ENCODE data around the gene MRPS6.

Gene MRPS6

DNA sequence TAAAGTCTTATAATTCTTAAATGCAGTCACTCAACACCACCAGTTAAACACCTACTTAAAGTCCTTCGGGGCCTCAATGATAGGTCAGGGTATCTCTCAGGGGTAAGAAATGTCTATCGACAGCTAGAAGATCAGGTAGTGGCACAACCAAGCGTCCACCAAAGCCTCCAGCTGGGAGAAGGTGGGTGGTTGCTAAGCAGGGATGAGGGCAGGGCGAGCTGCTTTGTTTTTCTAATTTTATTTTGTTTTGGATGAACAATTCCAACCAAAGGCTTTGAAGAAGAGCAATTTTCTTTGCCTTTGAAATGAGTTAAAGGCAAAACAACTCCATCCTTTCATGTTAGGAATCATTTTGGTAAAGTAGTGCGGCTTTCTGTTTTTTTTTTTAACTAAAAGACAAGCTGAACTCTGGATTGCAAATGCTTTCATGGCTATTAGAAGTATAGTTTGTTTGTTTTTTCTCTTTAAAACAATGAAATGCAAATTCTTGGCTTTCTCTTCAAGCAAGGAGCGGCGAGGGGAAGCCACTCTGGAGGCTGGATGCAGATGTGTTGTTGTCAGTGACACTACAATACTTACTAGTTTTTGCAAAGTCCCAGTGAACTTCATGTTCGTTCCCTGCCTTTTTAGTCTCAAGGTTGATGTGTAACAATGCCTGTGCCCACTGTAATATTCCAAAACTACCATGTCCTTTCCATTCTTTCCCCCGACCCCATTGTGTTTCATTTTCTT, 106.0 kb downstream of the MRPS6 start:
- no peak for DNase-seq

DNA sequence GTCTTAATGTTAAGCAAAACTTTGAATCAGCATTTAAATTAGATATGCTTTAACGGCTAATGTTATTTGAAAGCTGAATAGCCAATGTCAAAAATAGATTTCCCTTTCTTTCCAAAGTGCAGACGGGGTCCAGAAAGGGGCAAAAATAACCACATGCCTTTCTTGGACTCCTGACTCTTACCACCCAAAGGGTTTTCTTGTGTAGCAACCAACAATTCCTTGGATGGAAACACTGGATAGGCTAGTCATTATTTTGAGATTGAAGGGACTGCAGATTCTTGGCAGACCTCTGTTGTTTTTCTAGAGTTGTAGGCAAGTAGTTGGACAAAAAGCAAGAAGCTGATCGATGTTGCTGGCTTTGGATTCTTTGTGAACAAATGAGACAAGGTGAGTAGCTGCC, 107.0 kb downstream of the MRPS6 start:
- DNase-seq, result no peak

DNA sequence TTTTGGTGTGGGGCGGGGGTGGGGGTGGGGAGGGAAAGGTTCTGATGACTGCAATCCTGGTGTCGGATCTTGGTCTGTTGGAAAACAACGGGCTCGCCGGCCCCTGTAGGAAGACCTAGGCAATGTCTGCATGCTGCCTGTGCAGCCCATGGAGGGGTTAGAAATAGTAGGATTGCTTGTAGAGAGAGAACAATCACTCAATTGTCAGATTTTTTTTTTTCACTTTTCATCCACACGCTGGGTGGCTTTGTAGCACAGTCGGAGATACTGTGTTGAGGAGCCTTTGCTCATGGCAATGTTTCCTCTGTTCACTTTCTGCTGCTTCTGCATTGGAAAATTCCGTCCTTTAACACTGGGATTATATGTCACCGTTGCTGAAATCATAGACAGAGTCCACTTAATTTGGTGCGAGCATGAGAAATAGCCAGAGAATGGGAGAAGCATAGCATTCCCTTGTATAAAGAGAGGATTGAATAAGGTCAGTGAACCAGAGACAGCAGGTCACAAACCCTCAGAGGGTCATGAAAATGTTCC, 107.5 kb downstream of the MRPS6 start:
- DNase-seq, result peak in 11 of 58 donors; percentile 10 to 46 (median 18)

DNA sequence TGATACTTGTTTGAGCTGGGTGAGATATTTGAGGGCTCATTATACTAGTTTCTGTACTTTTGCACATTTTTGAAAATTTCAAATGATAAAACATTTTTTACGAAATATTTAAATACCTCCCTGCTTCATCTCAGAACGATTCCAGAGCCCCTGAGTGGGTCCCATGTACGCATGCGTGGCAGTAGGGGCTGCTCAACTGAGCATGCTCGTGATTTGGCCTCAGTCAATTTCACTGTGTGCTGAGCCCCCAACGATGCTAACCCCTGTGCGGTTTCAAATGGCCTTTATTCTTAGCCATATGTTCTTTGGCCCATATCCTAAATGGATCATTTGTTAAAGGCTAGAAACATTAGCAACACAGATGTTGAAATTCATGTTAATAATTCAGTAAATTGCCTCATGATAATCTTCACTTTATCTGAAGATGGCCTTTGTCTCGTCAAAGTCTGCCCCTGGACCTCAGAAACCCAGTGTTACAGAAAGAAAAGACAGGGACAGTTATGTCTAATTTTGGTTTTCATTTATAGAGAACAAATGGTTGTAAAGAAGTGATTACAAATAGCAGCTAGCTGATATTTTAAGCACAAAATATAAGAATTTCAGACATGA, 108.2 kb downstream of the MRPS6 start:
- no peak for DNase-seq

DNA sequence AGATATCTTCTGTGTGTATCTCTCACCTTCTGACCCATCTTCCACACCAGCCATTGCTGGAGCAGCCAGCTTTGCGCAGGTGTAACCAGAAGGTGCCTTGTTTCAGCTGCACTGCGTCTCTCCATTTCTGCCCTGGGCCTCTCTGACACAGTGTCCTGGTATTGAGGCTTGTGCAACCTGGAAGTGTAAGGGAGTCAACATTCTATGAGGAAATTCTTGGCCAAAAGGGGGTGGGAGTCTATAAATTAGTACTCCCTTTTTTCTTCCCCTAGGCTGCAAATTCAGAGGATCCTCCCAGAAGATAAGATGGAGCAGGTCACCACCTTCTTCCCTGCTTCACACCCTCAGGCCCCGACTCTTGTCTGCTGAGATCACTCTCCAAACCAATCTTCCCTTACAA, 109.1 kb downstream of the MRPS6 start:
- DNase-seq, result no peak

DNA sequence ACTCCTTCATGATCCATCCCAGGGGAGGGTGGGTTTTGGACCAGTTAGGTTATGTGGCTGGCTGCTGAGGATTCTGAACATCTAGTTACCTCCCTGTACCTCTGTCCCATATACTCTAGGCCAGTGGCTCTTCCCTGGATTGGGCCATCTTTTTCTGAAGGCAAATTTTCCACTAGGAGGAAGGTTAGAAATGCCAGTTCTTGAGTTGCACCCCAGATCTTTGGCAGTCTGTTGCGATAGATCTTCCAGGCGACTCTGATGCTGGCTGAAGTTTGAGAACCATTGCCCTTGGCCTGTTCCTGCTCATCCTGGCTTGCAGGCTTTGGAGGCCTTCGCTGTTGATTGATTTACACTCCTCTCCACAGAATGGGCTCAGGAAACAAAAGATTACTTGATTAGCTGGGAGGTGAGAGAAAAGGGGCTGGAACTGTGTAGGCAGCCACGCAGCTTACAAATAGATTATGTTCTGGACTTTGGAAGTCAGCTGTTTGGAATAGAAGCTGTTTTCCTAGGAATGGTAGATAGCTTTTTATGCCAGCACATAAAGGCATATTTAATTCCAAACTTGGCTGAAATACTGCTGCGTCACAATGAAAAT, 110.1 kb downstream of the MRPS6 start:
- no peak for DNase-seq

DNA sequence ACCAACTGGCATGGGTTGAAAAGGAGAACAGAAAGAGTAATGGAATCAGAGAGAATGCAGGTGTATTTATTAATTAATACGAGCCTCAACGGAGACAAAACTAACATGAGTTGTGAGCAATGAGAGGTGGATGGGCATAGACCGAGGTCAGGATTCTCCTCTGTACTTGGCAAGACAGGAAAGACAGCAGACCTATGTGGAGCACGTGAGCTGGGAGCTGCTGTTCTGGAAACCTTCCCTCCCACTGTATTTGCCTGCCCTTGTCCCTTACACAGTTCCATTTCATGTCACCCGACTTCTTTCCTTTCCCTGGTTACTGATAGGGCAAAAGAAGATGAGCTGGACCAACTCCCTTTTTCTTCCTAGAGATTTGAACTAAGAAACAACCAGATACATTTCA, 110.9 kb downstream of the MRPS6 start:
- no peak for DNase-seq

DNA sequence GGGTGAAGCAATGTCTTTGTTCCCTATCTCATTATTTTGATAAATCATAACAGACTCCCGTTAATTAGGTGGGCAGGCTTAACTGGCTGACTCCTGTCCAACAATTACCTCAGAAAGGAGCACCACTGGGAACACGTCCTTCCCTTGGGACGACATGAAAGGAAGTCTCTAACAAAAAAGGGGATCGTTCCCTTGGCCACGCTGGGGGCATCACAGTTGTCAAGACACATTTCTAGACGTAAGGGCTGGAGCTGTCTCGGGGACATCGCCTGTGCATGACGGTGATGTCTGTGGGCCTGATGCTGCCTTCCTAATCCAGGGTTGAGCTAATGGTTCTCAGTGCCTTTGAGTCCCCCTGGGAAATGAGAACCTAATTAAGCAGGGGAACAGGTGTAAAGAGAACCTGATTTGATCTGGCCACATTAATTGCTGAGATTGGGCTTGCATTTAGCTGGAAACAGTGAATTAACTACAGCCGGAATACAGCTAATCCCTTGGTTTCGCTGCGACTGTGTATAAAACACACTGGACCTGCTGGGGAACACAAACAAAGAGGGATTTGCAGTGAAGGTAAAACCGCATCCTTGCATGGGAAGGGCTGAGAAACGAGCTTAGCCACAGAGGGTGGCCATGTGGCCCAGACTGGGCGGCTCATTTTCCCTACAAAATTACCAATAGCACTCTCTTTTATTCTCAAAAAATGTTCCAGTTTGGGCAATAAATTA, 111.8 kb downstream of the MRPS6 start:
- no peak for DNase-seq

DNA sequence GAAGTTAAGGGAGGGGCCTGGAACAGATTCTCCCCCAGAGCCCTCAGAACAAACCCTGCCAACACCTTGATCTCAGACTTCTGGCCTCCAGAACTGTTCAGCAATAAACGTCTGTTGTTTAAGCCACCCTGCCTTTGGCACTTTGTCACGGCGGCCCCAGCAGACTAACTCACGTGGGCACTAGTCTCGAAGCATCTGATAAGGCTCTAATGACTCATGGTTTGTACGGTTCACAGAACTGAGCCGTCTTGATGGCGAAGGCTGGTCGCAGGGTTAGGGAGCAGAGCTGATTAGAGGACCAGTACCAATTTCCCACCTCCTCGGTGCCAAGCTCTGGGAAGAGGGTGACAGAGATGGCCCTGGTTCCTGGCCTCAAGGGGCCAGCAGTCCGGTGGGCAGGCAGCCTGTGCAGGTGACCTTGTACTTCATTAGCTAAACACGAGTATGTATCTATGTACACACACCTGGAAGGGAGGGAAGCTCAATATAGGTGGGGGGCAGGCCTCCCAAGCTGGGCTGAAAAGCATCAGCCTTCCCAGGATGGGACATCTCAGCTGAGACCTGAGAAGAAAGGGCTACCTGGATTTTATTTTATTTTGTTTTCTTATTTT, 112.8 kb downstream of the MRPS6 start:
- no peak for DNase-seq

DNA sequence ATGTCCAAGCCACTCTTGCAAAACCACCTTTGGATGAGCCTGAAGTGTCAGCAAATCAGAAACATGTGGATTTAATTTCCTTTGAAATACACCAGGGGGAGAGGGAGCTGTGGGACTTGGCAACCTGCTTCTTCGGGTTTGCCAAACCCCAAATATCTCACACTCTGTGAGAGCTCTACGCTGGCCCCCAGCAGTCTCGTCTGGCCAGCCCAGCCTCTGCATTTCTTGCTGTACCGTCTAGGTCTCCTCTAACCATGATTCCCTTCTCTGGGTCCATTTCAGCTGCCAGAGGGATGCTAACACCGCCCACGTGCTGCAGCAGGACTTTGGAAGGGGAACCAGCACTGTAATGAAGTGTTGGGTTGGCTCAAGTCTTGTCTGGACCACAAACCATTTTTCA, 114.6 kb downstream of the MRPS6 start:
- no peak for DNase-seq

DNA sequence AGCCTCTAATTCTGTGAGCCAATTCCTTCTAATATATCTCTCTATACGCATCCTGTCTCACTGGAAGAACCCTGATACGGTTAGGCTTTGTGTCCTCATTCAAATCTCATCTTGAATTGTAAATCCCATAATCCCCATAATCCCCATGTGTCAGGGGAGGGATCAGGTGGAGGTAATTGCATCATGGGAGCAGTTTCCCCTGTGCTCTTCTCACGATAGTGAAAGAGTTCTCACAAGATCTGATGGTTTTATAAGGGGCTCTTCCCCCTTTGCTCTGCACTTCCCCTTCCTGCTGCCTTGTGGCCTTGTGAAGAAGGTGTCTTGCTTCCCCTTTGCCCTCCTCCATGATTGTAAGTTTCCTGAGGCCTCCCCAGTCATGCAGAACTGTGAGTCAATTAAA, 116.1 kb downstream of the MRPS6 start:
- DNase-seq, result no peak

DNA sequence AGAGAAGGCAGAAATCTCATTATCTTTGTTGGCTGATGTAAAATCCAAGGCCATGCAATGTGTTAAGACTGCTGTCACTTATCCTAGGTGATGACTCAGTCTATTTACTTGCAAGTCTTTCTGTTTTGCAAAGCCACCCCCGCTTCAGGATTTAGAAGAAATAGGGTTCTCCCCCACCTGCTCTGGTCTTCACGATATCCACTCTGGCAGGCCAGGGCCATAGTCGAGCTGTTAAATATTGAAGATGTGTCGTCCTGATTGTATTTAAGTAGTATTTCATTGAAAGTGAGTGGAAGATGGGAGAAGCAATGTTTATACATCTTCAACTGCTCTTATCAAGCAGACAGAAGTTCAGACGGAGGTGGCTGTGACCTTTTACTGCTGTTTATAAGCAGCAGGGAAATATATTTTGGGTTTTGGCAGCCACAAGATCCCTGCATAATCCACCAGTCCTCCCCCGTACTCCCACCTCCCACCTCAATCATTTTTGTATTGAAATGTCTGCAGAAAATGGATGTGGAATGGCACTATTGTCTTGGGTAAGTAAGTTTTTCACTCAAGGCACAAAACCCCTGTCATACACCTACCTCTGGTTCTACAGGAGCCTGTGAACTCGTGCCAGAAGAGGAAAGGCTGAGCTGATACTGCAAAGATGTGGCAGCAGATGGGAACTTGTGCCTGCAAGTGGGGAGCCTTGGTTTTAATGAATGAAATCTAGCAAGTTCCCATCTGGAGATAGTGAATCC, 117.4 kb downstream of the MRPS6 start:
- DNase-seq, result peak in 5 of 58 donors; percentile 18 to 46 (median 39)

DNA sequence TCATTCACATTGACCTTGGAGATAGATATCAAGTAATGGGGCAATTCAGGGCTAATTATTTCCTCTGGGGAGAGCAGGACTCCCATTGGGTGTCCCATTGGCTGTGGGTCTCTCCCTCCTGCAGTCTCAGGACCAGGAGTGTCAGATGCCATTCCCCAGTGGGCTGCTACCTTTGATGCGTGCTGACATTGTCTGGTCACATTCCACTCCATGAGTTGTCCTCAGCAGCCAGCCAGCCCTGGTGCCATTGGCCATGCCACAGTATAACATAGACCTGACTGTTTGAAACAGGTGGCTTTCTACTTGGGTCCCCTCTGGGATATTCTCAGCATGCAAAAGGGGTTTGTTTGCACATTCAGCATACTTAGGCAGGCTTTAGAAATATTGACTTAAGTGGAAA, 118.5 kb downstream of the MRPS6 start:
- no peak for DNase-seq

Data from anterior cingulate cortex (tissue), 58 donors.